GM18873 (cell line): ENCODE results near the gene SLC1A2.

Experiments used
- ATAC-seq: cut with Tn5 transposase; IDR thresholded peaks from one replicate; pipeline ENCODE4 v1.9.1; 2021; ENCODE audit warnings: mild to moderate bottlenecking, moderate library complexity, moderate number of reproducible peaks; ENCODE audit not compliant: unreplicated experiment, low FRiP score

The SLC1A2 gene

DNA sequence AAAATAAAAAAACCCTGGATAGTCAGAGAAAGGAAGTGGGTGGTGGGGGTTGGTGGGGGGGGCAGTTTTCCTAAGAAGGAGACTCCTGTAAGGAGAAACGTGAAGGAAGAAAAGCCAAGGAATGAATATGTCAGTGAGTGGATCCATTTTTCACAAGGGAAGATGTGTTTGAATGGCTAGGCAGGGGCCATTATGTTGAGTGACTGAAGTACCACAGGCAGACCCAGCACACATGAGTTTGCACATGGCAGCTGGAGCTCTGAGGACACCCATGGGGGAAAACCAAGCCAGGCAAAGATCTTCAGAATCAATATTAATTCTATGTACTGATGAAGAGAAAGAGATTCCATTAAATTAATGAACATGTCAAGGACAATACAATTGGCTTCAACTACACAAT is 212.7 kb downstream of the SLC1A2 start:
- ATAC-seq, result no peak

DNA sequence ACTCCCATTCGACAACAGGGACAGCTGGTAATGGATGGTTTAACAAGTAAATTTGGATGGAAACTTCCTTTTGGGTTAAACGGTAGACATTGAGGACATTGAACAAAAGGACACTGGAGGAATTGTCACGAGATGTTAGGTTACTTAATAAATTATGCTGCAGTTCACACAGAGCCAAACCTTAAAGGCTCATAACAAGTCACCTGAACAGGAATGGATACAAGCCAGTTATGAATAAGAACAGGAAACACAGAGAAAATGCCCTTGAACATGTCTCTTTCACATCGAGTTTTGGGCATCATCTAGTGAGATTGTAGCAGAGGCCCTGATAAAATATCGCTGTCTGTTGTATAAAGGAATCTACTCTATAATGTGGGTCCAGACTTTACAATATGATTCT is 214.7 kb downstream of the SLC1A2 start:
- ATAC-seq, result no peak
